GM12878 (cell line): Measurements from ENCODE around the gene E2F2. TPM values are rescaled to one million over a fixed set of nuclear protein-coding genes. Genes with fewer than 3 reads are reported as not detected.

Experiments
- ATF7 ChIP-seq: fragments of 450-650 bp; IDR thresholded peaks from 2 replicates; pipeline ENCODE4 v1.6.1; 2016; ENCODE audit warnings: low read depth, mild to moderate bottlenecking
- DPF2 ChIP-seq: fragments of 450-650 bp; IDR thresholded peaks from 2 replicates; pipeline ENCODE4 v1.6.1; 2017; ENCODE audit warnings: mild to moderate bottlenecking
- EED ChIP-seq: sonication (generic); IDR thresholded peaks from 2 replicates; pipeline ENCODE4 v1.6.1; 2016; ENCODE audit warnings: antibody characterized with exemption, low read depth
- RCOR1 ChIP-seq: conservative IDR thresholded peaks from 2 replicates; pipeline ENCODE4 v1.6.1; 2012; ENCODE audit warnings: low read depth, low read length, improper control_type of control experiment
- RFX5 ChIP-seq: IDR thresholded peaks from 2 replicates; pipeline ENCODE4 v1.6.1; 2011; ENCODE audit warnings: low read depth, low read length, improper control_type of control experiment
- SMARCA5 ChIP-seq: fragments of 450-650 bp; IDR thresholded peaks from 2 replicates; pipeline ENCODE4 v1.6.1; 2017; ENCODE audit warnings: mild to moderate bottlenecking
- ZNF207 ChIP-seq: fragments of 450-650 bp; IDR thresholded peaks from 2 replicates; pipeline ENCODE4 v1.6.1; 2014; ENCODE audit warnings: antibody characterized with exemption, mild to moderate bottlenecking, borderline replicate concordance
- polyA plus RNA-seq, 11 experiments: library from polyadenylated mRNA; depleted of rRNA in 4 of 11; unstranded in 6 of 11; stranded (reverse) in 5 of 11; fragments of >200 nt; fragmentation: Nextera tagmentation in 4 of 11; fragmentation: Illumina TruSeq in 1 of 11; extraction: Ambion mirVana in 4 of 11; extraction: Trizol in 1 of 11; gene quantifications; 1 replicate in 1 of 11; 2 replicates in 10 of 11; pipeline versions ENCODE4 v1.2.1 to v1.2.3, GENCODE V29; 2011 to 2016; ENCODE audit warnings: inconsistent platforms in 2 of 11, missing spikeins in 2 of 11, low read depth in 1 of 11
- total RNA-seq, 4 experiments: library from RNA; depleted of rRNA in 3 of 4; stranded (reverse); fragments of >200 nt in 3 of 4; fragmentation: Illumina TruSeq in 1 of 4; extraction: Trizol in 1 of 4; gene quantifications; 2 replicates each; pipeline versions ENCODE4 v1.2.1 to v1.2.3, GENCODE V29; 2013 to 2021
- TF ChIP-seq, protein P1 (sequence below): fragments of 450-650 bp; IDR thresholded peaks from 2 replicates; pipeline ENCODE4 v1.6.1; 2018; ENCODE audit warnings: borderline replicate concordance, mild to moderate bottlenecking; ENCODE audit not compliant: partially characterized antibody
- TF ChIP-seq, protein P2 (sequence below): fragments of 450-650 bp; IDR thresholded peaks from 2 replicates; pipeline ENCODE4 v1.6.1; 2017; ENCODE audit warnings: antibody characterized with exemption, mild to moderate bottlenecking, moderate library complexity
- TF ChIP-seq, protein P3 (sequence below): fragments of 450-650 bp; conservative IDR thresholded peaks from 2 replicates; pipeline ENCODE4 v1.6.1; 2017; ENCODE audit warnings: mild to moderate bottlenecking, moderate library complexity
- TF ChIP-seq, protein P4 (sequence below): IDR thresholded peaks from 2 replicates; pipeline ENCODE4 v1.6.1; 2011; ENCODE audit warnings: mild to moderate bottlenecking, low read depth, low read length, moderate library complexity; ENCODE audit not compliant: insufficient replicate concordance
- TF ChIP-seq, protein P5 (sequence below): fragments of 450-650 bp; IDR thresholded peaks from 2 replicates; pipeline ENCODE4 v1.6.1; 2018; ENCODE audit warnings: mild to moderate bottlenecking, low read depth, moderate library complexity; ENCODE audit not compliant: partially characterized antibody
- TF ChIP-seq, protein P6 (sequence below): fragments of 450-650 bp; formaldehyde crosslinking; IDR thresholded peaks from 2 replicates; pipeline ENCODE4 v1.5.0; 2022; ENCODE audit warnings: mild to moderate bottlenecking, missing genetic modification characterization

E2F2 gene
- total and polyA plus RNA-seq, 10 of the 15 experiments (the other 5 are each of a cell fraction or from before 2014, with no cell fraction given) = 3.8 to 27.2 (median 14.6) TPM

DNA sequence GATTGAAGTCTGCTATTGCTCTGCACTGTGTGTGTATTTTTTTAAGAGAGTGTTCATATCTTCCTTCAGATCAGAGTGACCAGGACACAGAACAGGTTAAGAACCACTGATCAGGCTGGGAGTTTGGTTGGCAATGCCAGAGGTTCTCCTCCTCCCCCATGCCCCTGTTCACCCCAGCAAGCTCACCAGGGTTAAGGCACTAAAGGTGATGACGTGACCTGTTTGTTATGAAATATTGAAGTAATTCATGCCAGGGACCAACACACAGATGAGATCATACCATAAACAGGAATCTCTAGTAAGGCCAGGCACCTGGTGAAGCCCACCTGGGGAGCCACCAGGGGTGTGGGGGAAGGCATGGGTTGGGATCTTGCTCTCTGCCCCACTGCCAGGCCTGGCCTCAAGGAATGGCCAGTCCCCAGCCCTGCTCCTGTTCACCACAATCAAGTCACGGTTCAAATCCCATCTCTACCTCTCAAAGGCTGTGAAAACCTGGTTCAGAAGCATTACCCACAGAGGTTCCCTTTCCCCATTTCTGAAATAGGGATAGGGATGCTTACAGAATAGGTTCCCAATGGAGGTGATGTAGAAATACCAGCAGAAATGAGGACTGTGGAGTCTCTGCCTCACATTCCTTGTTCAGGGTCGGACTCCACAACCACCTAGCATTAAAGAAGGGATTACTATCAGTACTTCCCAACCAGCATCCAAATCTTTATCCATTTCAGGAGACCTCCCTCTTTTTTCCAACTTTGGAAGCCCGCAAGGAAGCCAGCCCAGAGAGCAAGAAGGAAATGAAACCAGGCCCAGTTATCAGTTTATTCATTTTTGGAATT is 25.8 kb upstream of the E2F2 start (continued):
- TF ChIP-seq, protein P1, sequence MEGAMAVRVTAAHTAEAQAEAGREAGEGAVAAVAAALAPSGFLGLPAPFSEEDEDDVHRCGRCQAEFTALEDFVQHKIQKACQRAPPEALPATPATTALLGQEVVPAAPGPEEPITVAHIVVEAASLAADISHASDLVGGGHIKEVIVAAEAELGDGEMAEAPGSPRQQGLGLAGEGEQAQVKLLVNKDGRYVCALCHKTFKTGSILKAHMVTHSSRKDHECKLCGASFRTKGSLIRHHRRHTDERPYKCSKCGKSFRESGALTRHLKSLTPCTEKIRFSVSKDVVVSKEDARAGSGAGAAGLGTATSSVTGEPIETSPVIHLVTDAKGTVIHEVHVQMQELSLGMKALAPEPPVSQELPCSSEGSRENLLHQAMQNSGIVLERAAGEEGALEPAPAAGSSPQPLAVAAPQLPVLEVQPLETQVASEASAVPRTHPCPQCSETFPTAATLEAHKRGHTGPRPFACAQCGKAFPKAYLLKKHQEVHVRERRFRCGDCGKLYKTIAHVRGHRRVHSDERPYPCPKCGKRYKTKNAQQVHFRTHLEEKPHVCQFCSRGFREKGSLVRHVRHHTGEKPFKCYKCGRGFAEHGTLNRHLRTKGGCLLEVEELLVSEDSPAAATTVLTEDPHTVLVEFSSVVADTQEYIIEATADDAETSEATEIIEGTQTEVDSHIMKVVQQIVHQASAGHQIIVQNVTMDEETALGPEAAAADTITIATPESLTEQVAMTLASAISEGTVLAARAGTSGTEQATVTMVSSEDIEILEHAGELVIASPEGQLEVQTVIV = no peak
- TF ChIP-seq SMARCA5 (no peak), ATF7 (peak; percentile 48; the same call in 1 of the 2 replicates), EED (peak; percentile 68; the same call in 1 of the 2 replicates), DPF2 (no peak; the same call in 1 of the 2 replicates), RCOR1 (no peak), RFX5 (no peak), ZNF207 (no peak)
- TF ChIP-seq, protein P2, sequence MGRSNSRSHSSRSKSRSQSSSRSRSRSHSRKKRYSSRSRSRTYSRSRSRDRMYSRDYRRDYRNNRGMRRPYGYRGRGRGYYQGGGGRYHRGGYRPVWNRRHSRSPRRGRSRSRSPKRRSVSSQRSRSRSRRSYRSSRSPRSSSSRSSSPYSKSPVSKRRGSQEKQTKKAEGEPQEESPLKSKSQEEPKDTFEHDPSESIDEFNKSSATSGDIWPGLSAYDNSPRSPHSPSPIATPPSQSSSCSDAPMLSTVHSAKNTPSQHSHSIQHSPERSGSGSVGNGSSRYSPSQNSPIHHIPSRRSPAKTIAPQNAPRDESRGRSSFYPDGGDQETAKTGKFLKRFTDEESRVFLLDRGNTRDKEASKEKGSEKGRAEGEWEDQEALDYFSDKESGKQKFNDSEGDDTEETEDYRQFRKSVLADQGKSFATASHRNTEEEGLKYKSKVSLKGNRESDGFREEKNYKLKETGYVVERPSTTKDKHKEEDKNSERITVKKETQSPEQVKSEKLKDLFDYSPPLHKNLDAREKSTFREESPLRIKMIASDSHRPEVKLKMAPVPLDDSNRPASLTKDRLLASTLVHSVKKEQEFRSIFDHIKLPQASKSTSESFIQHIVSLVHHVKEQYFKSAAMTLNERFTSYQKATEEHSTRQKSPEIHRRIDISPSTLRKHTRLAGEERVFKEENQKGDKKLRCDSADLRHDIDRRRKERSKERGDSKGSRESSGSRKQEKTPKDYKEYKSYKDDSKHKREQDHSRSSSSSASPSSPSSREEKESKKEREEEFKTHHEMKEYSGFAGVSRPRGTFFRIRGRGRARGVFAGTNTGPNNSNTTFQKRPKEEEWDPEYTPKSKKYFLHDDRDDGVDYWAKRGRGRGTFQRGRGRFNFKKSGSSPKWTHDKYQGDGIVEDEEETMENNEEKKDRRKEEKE = no peak
- TF ChIP-seq, protein P3, sequence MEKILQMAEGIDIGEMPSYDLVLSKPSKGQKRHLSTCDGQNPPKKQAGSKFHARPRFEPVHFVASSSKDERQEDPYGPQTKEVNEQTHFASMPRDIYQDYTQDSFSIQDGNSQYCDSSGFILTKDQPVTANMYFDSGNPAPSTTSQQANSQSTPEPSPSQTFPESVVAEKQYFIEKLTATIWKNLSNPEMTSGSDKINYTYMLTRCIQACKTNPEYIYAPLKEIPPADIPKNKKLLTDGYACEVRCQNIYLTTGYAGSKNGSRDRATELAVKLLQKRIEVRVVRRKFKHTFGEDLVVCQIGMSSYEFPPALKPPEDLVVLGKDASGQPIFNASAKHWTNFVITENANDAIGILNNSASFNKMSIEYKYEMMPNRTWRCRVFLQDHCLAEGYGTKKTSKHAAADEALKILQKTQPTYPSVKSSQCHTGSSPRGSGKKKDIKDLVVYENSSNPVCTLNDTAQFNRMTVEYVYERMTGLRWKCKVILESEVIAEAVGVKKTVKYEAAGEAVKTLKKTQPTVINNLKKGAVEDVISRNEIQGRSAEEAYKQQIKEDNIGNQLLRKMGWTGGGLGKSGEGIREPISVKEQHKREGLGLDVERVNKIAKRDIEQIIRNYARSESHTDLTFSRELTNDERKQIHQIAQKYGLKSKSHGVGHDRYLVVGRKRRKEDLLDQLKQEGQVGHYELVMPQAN = no peak
- TF ChIP-seq, protein P4, sequence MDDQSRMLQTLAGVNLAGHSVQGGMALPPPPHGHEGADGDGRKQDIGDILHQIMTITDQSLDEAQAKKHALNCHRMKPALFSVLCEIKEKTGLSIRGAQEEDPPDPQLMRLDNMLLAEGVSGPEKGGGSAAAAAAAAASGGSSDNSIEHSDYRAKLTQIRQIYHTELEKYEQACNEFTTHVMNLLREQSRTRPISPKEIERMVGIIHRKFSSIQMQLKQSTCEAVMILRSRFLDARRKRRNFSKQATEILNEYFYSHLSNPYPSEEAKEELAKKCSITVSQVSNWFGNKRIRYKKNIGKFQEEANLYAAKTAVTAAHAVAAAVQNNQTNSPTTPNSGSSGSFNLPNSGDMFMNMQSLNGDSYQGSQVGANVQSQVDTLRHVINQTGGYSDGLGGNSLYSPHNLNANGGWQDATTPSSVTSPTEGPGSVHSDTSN = no peak
- TF ChIP-seq, protein P5, sequence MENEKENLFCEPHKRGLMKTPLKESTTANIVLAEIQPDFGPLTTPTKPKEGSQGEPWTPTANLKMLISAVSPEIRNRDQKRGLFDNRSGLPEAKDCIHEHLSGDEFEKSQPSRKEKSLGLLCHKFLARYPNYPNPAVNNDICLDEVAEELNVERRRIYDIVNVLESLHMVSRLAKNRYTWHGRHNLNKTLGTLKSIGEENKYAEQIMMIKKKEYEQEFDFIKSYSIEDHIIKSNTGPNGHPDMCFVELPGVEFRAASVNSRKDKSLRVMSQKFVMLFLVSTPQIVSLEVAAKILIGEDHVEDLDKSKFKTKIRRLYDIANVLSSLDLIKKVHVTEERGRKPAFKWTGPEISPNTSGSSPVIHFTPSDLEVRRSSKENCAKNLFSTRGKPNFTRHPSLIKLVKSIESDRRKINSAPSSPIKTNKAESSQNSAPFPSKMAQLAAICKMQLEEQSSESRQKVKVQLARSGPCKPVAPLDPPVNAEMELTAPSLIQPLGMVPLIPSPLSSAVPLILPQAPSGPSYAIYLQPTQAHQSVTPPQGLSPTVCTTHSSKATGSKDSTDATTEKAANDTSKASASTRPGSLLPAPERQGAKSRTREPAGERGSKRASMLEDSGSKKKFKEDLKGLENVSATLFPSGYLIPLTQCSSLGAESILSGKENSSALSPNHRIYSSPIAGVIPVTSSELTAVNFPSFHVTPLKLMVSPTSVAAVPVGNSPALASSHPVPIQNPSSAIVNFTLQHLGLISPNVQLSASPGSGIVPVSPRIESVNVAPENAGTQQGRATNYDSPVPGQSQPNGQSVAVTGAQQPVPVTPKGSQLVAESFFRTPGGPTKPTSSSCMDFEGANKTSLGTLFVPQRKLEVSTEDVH = no peak
- TF ChIP-seq, protein P6, sequence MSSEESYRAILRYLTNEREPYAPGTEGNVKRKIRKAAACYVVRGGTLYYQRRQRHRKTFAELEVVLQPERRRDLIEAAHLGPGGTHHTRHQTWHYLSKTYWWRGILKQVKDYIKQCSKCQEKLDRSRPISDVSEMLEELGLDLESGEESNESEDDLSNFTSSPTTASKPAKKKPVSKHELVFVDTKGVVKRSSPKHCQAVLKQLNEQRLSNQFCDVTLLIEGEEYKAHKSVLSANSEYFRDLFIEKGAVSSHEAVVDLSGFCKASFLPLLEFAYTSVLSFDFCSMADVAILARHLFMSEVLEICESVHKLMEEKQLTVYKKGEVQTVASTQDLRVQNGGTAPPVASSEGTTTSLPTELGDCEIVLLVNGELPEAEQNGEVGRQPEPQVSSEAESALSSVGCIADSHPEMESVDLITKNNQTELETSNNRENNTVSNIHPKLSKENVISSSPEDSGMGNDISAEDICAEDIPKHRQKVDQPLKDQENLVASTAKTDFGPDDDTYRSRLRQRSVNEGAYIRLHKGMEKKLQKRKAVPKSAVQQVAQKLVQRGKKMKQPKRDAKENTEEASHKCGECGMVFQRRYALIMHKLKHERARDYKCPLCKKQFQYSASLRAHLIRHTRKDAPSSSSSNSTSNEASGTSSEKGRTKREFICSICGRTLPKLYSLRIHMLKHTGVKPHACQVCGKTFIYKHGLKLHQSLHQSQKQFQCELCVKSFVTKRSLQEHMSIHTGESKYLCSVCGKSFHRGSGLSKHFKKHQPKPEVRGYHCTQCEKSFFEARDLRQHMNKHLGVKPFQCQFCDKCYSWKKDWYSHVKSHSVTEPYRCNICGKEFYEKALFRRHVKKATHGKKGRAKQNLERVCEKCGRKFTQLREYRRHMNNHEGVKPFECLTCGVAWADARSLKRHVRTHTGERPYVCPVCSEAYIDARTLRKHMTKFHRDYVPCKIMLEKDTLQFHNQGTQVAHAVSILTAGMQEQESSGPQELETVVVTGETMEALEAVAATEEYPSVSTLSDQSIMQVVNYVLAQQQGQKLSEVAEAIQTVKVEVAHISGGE (CRISPR knock-in tag) = no peak
